B cell (primary cell): Measurements from ENCODE around the gene ACBD4.

Source experiments
- CTCF ChIP-seq: fragments of 200-600 bp; IDR thresholded peaks from one replicate; pipeline ENCODE4 v1.8.0; 2022; ENCODE audit warnings: antibody characterized with exemption, mild to moderate bottlenecking
- EZH2 ChIP-seq: IDR thresholded peaks from 2 replicates; pipeline ENCODE4 v1.6.1; 2012; ENCODE audit warnings: borderline replicate concordance, low read depth, mild to moderate bottlenecking, moderate library complexity, low read length; ENCODE audit not compliant: insufficient read depth, poor library complexity, severe bottlenecking

- TF ChIP-seq CTCF, result no peak
- TF ChIP-seq EZH2, result no peak
Observed at GRCh38 chr17:45103269-45103795, 32.2 kb upstream of the ACBD4 start.
